ENCODE measurements around the gene SNAPC2. TPM values are rescaled to one million over a fixed set of nuclear protein-coding genes. Genes with fewer than 3 reads are reported as not detected.

SNAPC2 gene
- total RNA-seq, 1 donor from 2014 or later: 17.4 TPM

DNA sequence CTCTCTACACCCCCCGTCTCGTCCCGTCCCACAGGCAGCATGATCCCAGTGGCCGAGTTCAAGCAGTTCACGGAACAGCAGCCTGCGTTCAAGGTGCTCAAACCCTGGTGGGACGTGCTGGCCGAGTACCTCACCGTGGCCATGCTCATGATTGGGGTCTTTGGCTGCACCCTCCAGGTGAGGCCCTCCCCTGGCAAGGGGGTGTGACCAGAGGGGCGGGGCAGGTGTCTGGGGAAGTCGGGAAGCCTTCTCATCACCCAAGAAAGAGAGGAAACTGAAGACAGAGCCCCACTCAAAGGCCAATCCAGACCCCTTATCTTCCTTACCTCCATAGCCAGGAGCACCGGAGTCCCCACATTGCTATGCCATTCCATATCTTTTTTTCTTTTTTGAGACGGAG is 24.6 kb upstream of the SNAPC2 start:
- Histone ChIP-seq H3K9me3 (no peaks in the 10 kb centered on the region), H3K4me1 (peaks cover 15% of the 10 kb centered on the region), H3K27me3 (no peaks in the 10 kb centered on the region), H3K4me3 (no peak overlapping the region), H3K36me3 (no peaks in the 10 kb centered on the region), H3K27ac (no peak overlapping the region)
- intact Hi-C loops (cut with DNase I): no loop called here
- DNase-seq (ENCODE audit: extremely low spot score in 2 of 2): no peak
- TF ChIP-seq POLR2A (IDR thresholded peaks at IDR 0.05): no peak
- TF ChIP-seq, protein P1, sequence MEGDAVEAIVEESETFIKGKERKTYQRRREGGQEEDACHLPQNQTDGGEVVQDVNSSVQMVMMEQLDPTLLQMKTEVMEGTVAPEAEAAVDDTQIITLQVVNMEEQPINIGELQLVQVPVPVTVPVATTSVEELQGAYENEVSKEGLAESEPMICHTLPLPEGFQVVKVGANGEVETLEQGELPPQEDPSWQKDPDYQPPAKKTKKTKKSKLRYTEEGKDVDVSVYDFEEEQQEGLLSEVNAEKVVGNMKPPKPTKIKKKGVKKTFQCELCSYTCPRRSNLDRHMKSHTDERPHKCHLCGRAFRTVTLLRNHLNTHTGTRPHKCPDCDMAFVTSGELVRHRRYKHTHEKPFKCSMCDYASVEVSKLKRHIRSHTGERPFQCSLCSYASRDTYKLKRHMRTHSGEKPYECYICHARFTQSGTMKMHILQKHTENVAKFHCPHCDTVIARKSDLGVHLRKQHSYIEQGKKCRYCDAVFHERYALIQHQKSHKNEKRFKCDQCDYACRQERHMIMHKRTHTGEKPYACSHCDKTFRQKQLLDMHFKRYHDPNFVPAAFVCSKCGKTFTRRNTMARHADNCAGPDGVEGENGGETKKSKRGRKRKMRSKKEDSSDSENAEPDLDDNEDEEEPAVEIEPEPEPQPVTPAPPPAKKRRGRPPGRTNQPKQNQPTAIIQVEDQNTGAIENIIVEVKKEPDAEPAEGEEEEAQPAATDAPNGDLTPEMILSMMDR (IDR thresholded peaks at IDR 0.05): no peak
- TF ChIP-seq POLR2AphosphoS5 (IDR thresholded peaks at IDR 0.05; ENCODE audit: insufficient read depth in 1 of 2, low read depth in 1 of 2): no peak

DNA sequence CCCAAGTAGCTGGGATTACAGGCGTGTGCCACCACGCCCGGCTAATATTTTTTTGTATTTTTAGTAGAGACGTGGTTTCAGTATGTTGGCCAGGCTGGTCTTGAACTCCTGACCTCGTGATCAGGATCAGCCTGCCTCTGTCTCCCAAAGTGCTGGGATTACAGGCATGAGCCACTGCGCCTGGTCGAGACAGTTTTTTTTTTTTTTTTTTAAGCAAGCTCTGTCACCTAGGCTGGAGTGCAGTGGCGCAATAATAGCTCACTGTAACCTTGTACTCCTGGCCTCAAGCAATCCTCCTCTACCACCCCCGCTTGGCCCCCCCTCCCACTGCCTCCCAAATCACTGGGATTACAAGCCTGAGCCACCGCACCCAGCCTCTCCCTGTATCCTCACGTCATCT is 22.8 kb upstream of the SNAPC2 start:
- TF ChIP-seq POLR2A (IDR thresholded peaks at IDR 0.05) (no peak), POLR2AphosphoS5 (IDR thresholded peaks at IDR 0.05; ENCODE audit: insufficient read depth in 1 of 2, low read depth in 1 of 2) (no peak)
- TF ChIP-seq, protein P1 (IDR thresholded peaks at IDR 0.05): no peak
- H3K4me1 ChIP-seq: peaks cover 21% of the 10 kb centered on the region
- no peak for DNase-seq (ENCODE audit: extremely low spot score in 2 of 2)
- intact Hi-C loops (cut with DNase I): no loop called here
- H3K4me3 ChIP-seq: no peak overlapping the region
- H3K9me3 ChIP-seq: no peaks in the 10 kb centered on the region
- H3K27me3 ChIP-seq: no peaks in the 10 kb centered on the region
- H3K27ac ChIP-seq: no peak overlapping the region
- no peaks in the 10 kb centered on the region for H3K36me3 ChIP-seq

DNA sequence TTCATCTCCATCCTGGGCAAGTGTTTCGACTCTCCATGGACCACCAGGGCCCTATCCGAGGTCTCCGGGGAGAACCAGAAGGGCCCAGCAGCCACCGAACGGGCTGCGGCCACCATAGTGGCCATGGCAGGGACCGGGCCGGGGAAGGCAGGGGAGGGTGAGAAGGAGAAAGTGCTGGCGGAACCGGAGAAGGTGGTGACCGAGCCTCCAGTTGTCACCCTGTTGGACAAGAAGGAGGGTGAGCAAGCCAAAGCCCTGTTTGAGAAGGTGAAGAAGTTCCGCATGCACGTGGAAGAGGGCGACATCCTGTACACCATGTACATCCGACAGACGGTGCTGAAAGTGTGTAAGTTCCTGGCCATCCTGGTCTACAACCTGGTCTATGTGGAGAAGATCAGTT is 21.2 kb upstream of the SNAPC2 start:
- H3K27ac ChIP-seq: no peak overlapping the region
- no peak overlapping the region for H3K4me3 ChIP-seq
- no peak for DNase-seq (ENCODE audit: extremely low spot score in 2 of 2)

DNA sequence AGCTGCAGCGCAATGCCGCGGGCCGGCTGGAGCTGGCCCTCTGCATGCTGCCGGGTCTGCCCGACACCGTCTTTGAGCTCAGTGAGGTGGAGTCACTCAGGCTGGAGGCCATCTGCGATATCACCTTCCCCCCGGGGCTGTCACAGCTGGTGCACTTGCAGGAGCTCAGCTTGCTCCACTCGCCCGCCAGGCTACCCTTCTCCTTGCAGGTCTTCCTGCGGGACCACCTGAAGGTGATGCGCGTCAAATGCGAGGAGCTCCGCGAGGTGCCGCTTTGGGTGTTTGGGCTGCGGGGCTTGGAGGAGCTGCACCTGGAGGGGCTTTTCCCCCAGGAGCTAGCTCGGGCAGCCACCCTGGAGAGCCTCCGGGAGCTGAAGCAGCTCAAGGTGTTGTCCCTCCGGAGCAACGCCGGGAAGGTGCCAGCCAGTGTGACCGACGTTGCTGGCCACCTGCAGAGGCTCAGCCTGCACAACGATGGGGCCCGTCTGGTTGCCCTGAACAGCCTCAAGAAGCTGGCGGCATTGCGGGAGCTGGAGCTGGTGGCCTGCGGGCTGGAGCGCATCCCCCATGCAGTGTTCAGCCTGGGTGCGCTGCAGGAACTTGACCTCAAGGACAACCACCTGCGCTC is 20.3 kb upstream of the SNAPC2 start:
- H3K9me3 ChIP-seq: no peaks in the 10 kb centered on the region
- TF ChIP-seq POLR2A (IDR thresholded peaks at IDR 0.05) (no peak), POLR2AphosphoS5 (IDR thresholded peaks at IDR 0.05; ENCODE audit: insufficient read depth in 1 of 2, low read depth in 1 of 2) (no peak)
- TF ChIP-seq, protein P1 (IDR thresholded peaks at IDR 0.05): no peak
- intact Hi-C loops (cut with DNase I): no loop called here
- H3K27ac ChIP-seq: peak overlapping the region; percentile 88
- no peak for DNase-seq (ENCODE audit: extremely low spot score in 2 of 2)
- no peaks in the 10 kb centered on the region for H3K36me3 ChIP-seq
- H3K4me1 ChIP-seq: peaks cover 33% of the 10 kb centered on the region
- no peak overlapping the region for H3K4me3 ChIP-seq
- H3K27me3 ChIP-seq: no peaks in the 10 kb centered on the region

More for the DNA sequence above, 21.2 kb upstream of the SNAPC2 start:
- TF ChIP-seq POLR2AphosphoS5 (IDR thresholded peaks at IDR 0.05; ENCODE audit: insufficient read depth in 1 of 2, low read depth in 1 of 2) (no peak), POLR2A (IDR thresholded peaks at IDR 0.05) (no peak)
- TF ChIP-seq, protein P1 (IDR thresholded peaks at IDR 0.05): no peak
- Histone ChIP-seq H3K4me1 (peaks cover 30% of the 10 kb centered on the region), H3K27me3 (no peaks in the 10 kb centered on the region), H3K9me3 (no peaks in the 10 kb centered on the region), H3K36me3 (no peaks in the 10 kb centered on the region)
- intact Hi-C loops (cut with DNase I): no loop called here

DNA sequence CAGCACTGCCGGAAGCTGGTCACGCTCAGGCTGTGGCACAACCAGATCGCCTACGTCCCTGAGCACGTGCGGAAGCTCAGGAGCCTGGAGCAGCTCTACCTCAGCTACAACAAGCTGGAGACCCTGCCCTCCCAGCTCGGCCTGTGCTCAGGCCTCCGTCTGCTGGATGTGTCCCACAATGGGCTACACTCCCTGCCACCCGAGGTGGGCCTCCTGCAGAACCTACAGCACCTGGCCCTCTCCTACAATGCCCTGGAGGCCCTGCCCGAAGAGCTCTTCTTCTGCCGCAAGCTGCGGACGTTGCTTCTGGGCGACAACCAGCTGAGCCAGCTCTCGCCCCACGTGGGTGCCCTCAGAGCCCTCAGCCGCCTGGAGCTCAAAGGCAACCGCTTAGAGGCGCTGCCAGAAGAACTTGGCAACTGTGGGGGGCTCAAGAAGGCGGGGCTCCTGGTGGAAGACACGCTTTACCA is 19.7 kb upstream of the SNAPC2 start:
- TF ChIP-seq, protein P1 (IDR thresholded peaks at IDR 0.05): no peak
- TF ChIP-seq POLR2AphosphoS5 (IDR thresholded peaks at IDR 0.05; ENCODE audit: insufficient read depth in 1 of 2, low read depth in 1 of 2): peak in 1 of 2 donors; percentile 19
- Histone ChIP-seq H3K27ac (peak overlapping the region; percentile 88), H3K9me3 (no peaks in the 10 kb centered on the region), H3K36me3 (no peaks in the 10 kb centered on the region), H3K4me3 (no peak overlapping the region), H3K4me1 (peaks cover 39% of the 10 kb centered on the region), H3K27me3 (no peaks in the 10 kb centered on the region)
- DNase-seq (ENCODE audit: extremely low spot score in 2 of 2): no peak
- intact Hi-C loops (cut with DNase I): no loop called here
